DMS114 treated with DMSO at 0.1 percent for 48 hours (cell line): Measurements from ENCODE around the gene PXDC1.
"Not testable (repeated sequence)": the region's sequence is repeated elsewhere in the genome, so short reads cannot be mapped to it uniquely, and the experiment has no call there.

Source experiments
- DNase-seq: peaks from one replicate; lab custom pipeline; 2025; ENCODE audit not compliant: unreplicated experiment; lab: John Stamatoyannopoulos, UW

Gene PXDC1

GRCh38 chr6:3784423-3784822, 32.9 kb upstream of the PXDC1 start:
- no peak for DNase-seq

- DNase-seq, result no peak
Measured at GRCh38 chr6:3782876-3783832, 31.6 kb upstream of the PXDC1 start.

- DNase-seq, result no peak
Measured at GRCh38 chr6:3781504-3781903, 30.0 kb upstream of the PXDC1 start.

- DNase-seq, result no peak
Measured at GRCh38 chr6:3779574-3779849, 28.0 kb upstream of the PXDC1 start.

- DNase-seq, result no peak
Measured at GRCh38 chr6:3778701-3779573, 27.4 kb upstream of the PXDC1 start.

- no peak for DNase-seq
Measured at GRCh38 chr6:3777730-3778461, 26.4 kb upstream of the PXDC1 start.

GRCh38 chr6:3776881-3777507, 25.5 kb upstream of the PXDC1 start:
- no peak for DNase-seq

GRCh38 chr6:3775847-3776246, 24.3 kb upstream of the PXDC1 start:
- DNase-seq, result no peak

GRCh38 chr6:3775386-3775785, 23.9 kb upstream of the PXDC1 start:
- no peak for DNase-seq

- DNase-seq, result no peak
Measured at GRCh38 chr6:3773678-3774298, 22.3 kb upstream of the PXDC1 start.

GRCh38 chr6:3772127-3772999, 20.9 kb upstream of the PXDC1 start:
- DNase-seq, result not testable (repeated sequence)

GRCh38 chr6:3771407-3772011, 20.0 kb upstream of the PXDC1 start:
- DNase-seq, result no peak

GRCh38 chr6:3770023-3770720, 18.7 kb upstream of the PXDC1 start:
- no peak for DNase-seq

- DNase-seq, result no peak
Measured at GRCh38 chr6:3769610-3770009, 18.1 kb upstream of the PXDC1 start.

GRCh38 chr6:3768502-3768901, 17.0 kb upstream of the PXDC1 start:
- DNase-seq, result no peak

GRCh38 chr6:3767483-3767882, 16.0 kb upstream of the PXDC1 start:
- DNase-seq, result not testable (repeated sequence)

- no peak for DNase-seq
Measured at GRCh38 chr6:3766214-3766613, 14.7 kb upstream of the PXDC1 start.

- DNase-seq, result no peak
Measured at GRCh38 chr6:3765415-3765814, 13.9 kb upstream of the PXDC1 start.
